ENCODE results near the gene TMEM258.

The TMEM258 gene

GRCh38 chr11:61828629-61829407 lies 36.4 kb upstream of the TMEM258 start:
- H3K27ac ChIP-seq = peak overlapping the region; percentile 70 to 99 (median 96)
- no peak for TF ChIP-seq Cebpa-rat (IDR thresholded peaks at IDR 0.05)
- peak overlapping the region; percentile 78 to 97 (median 89) for H3K4me3 ChIP-seq
- peaks cover 0 to 27% (median 7%) of the 10 kb centered on the region in 11 experiments; a peak in 11 of 22 replicates for H3K36me3 ChIP-seq
- H3K9me3 ChIP-seq (replicated peaks in 1 of 11) = no peaks in the 10 kb centered on the region
- peaks cover 0 to 44% (median 39%) of the 10 kb centered on the region in 11 experiments; a peak in 17 of 22 replicates for H4K20me1 ChIP-seq
- peaks cover 60 to 64% (median 63%) of the 10 kb centered on the region in 10 experiments for H3K4me1 ChIP-seq
- H3K9ac ChIP-seq = peak overlapping the region; percentile 90 to 98 (median 95)
- H3K4me2 ChIP-seq = peak overlapping the region; percentile 91 to 100 (median 98)
- no peaks in the 10 kb centered on the region for H3K27me3 ChIP-seq

- Histone ChIP-seq H3K27me3 (no peaks in the 10 kb centered on the region), H3K27ac (peak overlapping the region; percentile 70 to 99 (median 96)), H3K9ac (peak overlapping the region; percentile 90 to 98 (median 95)), H3K4me1 (peaks cover 55 to 59% (median 57%) of the 10 kb centered on the region in 10 experiments), H3K9me3 (replicated peaks in 1 of 11) (no peaks in the 10 kb centered on the region), H3K4me2 (peak overlapping the region; percentile 91 to 100 (median 98)), H3K36me3 (peaks cover 0 to 22% (median 7%) of the 10 kb centered on the region in 11 experiments; a peak in 10 of 22 replicates), H3K4me3 (peak overlapping the region; percentile 78 to 97 (median 89)), H4K20me1 (peaks cover 0 to 44% (median 39%) of the 10 kb centered on the region in 11 experiments; a peak in 17 of 22 replicates)
- no peak for TF ChIP-seq Cebpa-rat (IDR thresholded peaks at IDR 0.05)
These were observed 35.9 kb upstream of the TMEM258 start for GRCh38 chr11:61828379-61828628.

GRCh38 chr11:61827571-61828378 lies 35.4 kb upstream of the TMEM258 start, which contains the start of gene FADS2:
FADS2 (plus strand) TSS chr11:61828300; CDS start chr11:61828391, 91 bp downstream.
- Histone ChIP-seq H3K27ac (peak within 1 kb of the TSS; percentile 93 to 99 (median 96)), H3K36me3 (peaks cover 0 to 20% (median 4%) of the 10 kb centered on the region in 11 experiments; a peak in 10 of 22 replicates), H3K4me1 (peaks cover 49 to 54% (median 52%) of the 10 kb centered on the region in 10 experiments), H3K9ac (peak within 1 kb of the TSS; percentile 90 to 98 (median 95)), H4K20me1 (peaks cover 0 to 40% (median 37%) of the 10 kb centered on the region in 11 experiments; a peak in 17 of 22 replicates), H3K4me3 (peak within 1 kb of the TSS; percentile 78 to 97 (median 89)), H3K27me3 (no peaks in the 10 kb centered on the region), H3K9me3 (replicated peaks in 1 of 11) (no peaks in the 10 kb centered on the region), H3K4me2 (peak within 1 kb of the TSS; percentile 91 to 100 (median 98))
- TF ChIP-seq Cebpa-rat (IDR thresholded peaks at IDR 0.05) = no peak

GRCh38 chr11:61826930-61827570 lies 34.7 kb upstream of the TMEM258 start:
- H3K9me3 ChIP-seq (replicated peaks in 1 of 11) = no peaks in the 10 kb centered on the region
- H3K36me3 ChIP-seq = peaks cover 0 to 12% (median 0%) of the 10 kb centered on the region in 11 experiments; a peak in 8 of 22 replicates
- TF ChIP-seq Cebpa-rat (IDR thresholded peaks at IDR 0.05) = no peak
- H3K4me2 ChIP-seq = peak overlapping the region; percentile 91 to 100 (median 98)
- H3K4me1 ChIP-seq = peaks cover 42 to 47% (median 45%) of the 10 kb centered on the region in 10 experiments
- H4K20me1 ChIP-seq = peaks cover 0 to 32% (median 30%) of the 10 kb centered on the region in 11 experiments; a peak in 17 of 22 replicates
- no peaks in the 10 kb centered on the region for H3K27me3 ChIP-seq
- peak overlapping the region; percentile 93 to 99 (median 96) for H3K27ac ChIP-seq
- H3K9ac ChIP-seq = peak overlapping the region; percentile 90 to 98 (median 95)
- peak overlapping the region; percentile 78 to 97 (median 89) for H3K4me3 ChIP-seq

- no peak overlapping the region for H3K9ac ChIP-seq
- H3K36me3 ChIP-seq = no peaks in the 10 kb centered on the region
- no peak overlapping the region for H3K27ac ChIP-seq
- H4K20me1 ChIP-seq = no peaks in the 10 kb centered on the region
- no peaks in the 10 kb centered on the region for H3K9me3 ChIP-seq (replicated peaks in 1 of 11)
- peaks cover 6 to 24% (median 12%) of the 10 kb centered on the region in 10 experiments; a peak in 18 of 20 replicates for H3K4me1 ChIP-seq
- H3K27me3 ChIP-seq = no peaks in the 10 kb centered on the region
- H3K4me3 ChIP-seq = no peak overlapping the region
- no peak overlapping the region for H3K4me2 ChIP-seq
- TF ChIP-seq Cebpa-rat (IDR thresholded peaks at IDR 0.05) = no peak
These were observed 27.8 kb upstream of the TMEM258 start for GRCh38 chr11:61820174-61820573.

- Histone ChIP-seq H3K27me3 (no peaks in the 10 kb centered on the region), H4K20me1 (peaks cover 0 to 6% (median 0%) of the 10 kb centered on the region in 11 experiments; a peak in 3 of 22 replicates), H3K4me2 (peak overlapping the region; percentile 79 to 99 (median 89)), H3K27ac (peak overlapping the region; percentile 25 to 98 (median 97); a peak in 19 of 22 replicates), H3K36me3 (peaks cover 7 to 19% (median 16%) of the 10 kb centered on the region in 11 experiments), H3K4me1 (peaks cover 7 to 41% (median 22%) of the 10 kb centered on the region in 10 experiments; a peak in 19 of 20 replicates), H3K4me3 (peak overlapping the region; percentile 66 to 95 (median 90)), H3K9me3 (replicated peaks in 1 of 11) (peaks cover 0 to 8% (median 4%) of the 10 kb centered on the region in 11 experiments; a peak in 10 of 22 replicates), H3K9ac (peak overlapping the region; percentile 64 to 98 (median 98))
- TF ChIP-seq Cebpa-rat (IDR thresholded peaks at IDR 0.05) = no peak
These were observed 25.2 kb upstream of the TMEM258 start for GRCh38 chr11:61817471-61818202.

GRCh38 chr11:61816736-61817455 lies 24.5 kb upstream of the TMEM258 start, which contains the start of gene FADS1:
FADS1 (minus strand) TSS chr11:61817003; CDS start chr11:61816929, 74 bp downstream.
- H4K20me1 ChIP-seq = peaks cover 0 to 13% (median 0%) of the 10 kb centered on the region in 11 experiments; a peak in 4 of 22 replicates
- H3K9me3 ChIP-seq (replicated peaks in 1 of 11) = peaks cover 0 to 8% (median 4%) of the 10 kb centered on the region in 11 experiments; a peak in 10 of 22 replicates
- H3K4me1 ChIP-seq = peaks cover 7 to 41% (median 22%) of the 10 kb centered on the region in 10 experiments; a peak in 19 of 20 replicates
- peaks cover 15 to 27% (median 24%) of the 10 kb centered on the region in 11 experiments for H3K36me3 ChIP-seq
- TF ChIP-seq Cebpa-rat (IDR thresholded peaks at IDR 0.05) = peak in 8 of 11 experiments; percentile 65 to 95 (median 84); a peak in 15 of 22 replicates
- H3K4me2 ChIP-seq = peak within 1 kb of the TSS; percentile 79 to 99 (median 89)
- H3K27me3 ChIP-seq = no peaks in the 10 kb centered on the region
- peak within 1 kb of the TSS; percentile 66 to 95 (median 90) for H3K4me3 ChIP-seq
- peak within 1 kb of the TSS; percentile 91 to 98 (median 98) for H3K9ac ChIP-seq
- peak within 1 kb of the TSS; percentile 90 to 98 (median 97) for H3K27ac ChIP-seq

Data from BLaER1 treated with 17β-estradiol and CSF1 and Interleukin-3, amounts not matched to agents 10 nM and 100 nM (cell line).